Measurements from ENCODE around the gene ENDOD1.

DNA sequence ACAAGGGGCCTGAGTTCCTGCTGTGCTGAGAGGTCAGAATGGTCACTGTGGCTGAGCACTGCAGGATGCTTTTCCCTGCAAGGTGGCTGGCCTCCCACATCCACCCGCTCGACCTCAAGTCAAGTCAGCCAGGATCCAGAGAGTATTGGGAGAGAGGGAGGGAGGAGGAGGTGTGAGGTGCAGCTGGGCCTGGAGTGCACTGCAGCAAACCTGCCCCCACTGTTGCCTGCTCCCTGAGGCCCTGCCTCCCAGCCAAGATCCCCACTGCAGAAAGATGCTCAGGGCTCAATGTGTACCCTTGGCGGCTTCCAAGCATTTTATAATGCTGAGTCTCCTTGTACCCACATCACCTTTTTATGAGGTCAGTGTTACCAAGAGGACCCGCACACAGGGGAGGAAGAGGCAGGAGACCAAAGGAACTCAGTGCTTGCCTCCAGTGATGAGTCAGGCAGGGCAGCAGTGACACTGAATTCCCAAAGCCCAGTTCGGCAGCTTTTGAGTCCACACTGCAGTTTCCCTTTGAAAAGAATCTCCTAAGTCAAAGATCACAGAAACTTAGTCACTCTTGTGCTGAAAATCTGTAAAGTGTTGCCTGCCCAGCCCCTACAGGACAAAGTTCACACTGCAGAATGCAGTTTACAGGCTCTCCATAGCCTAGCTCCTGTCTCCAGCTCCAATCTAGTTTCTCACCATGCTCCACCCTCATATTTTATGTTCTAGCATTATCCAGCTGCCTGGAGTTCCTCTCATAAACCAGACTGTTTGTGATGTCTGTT is 3.1 kb downstream of the ENDOD1 start:
- TF ChIP-seq CTCF (IDR thresholded peaks at IDR 0.05) (no peak), POLR2A (IDR thresholded peaks at IDR 0.05) (no peak)
